Esophagus squamous epithelium (tissue), 4 donors: ENCODE results near the gene IFT57.

ENCODE experiments used
- CTCF ChIP-seq, 6 experiments: fragments of 450-650 bp in 4 of 6; fragments of 200-600 bp in 2 of 6; sonication (generic) in 2 of 6; IDR thresholded peaks; one replicate each; pipeline ENCODE4 v1.5.1; 2016 to 2019; ENCODE audit warnings: antibody characterized with exemption in 6 of 6, mild to moderate bottlenecking in 4 of 6, moderate library complexity in 4 of 6
- POLR2A ChIP-seq, 4 donors: fragments of 450-650 bp; IDR thresholded peaks; one replicate each; pipeline ENCODE4 v1.6.1; 2017; ENCODE audit warnings: antibody characterized with exemption in 4 of 4, mild to moderate bottlenecking in 4 of 4, moderate library complexity in 3 of 4

- no peak for TF ChIP-seq CTCF (IDR thresholded peaks at IDR 0.05)
- peak in 1 of 4 donors; percentile 55 for TF ChIP-seq POLR2A (IDR thresholded peaks at IDR 0.05)
Observed at GRCh38 chr3:108124337-108125152, 97.7 kb downstream of the IFT57 start.
